Measurements from ENCODE around the gene DUS2. TPM values are rescaled to one million over a fixed set of nuclear protein-coding genes. Genes with fewer than 3 reads are reported as not detected.

Gene DUS2
- total and polyA plus RNA-seq, 2 of the 8 experiments (the other 6 are each of a cell fraction or from before 2014, with no cell fraction given) = 17.2 to 27.0 TPM

- H3K27ac ChIP-seq (ENCODE audit: low read depth, low read length) = no peak overlapping the region
- no peaks in the 10 kb centered on the region; the same call in 1 of the 2 replicates for H3K23me2 ChIP-seq (ENCODE audit: low read depth, low read length)
- CTCF ChIA-PET (ENCODE audit: partially characterized antibody) = interaction anchor here (0.7 to 3.0 kb wide), 14 partner anchors 9 to 142 kb away, joined by 3 to 33 read pairs (median 4); partner anchors contain the start of genes DPEP3 and NRN1L
- no peaks in the 10 kb centered on the region for H3K9me3 ChIP-seq (ENCODE audit: insufficient read depth in 2 of 2, low read depth in 1 of 2, low read length in 1 of 2)
- peak overlapping the region in 1 of 2 experiments; percentile 55; a peak in 3 of 4 replicates for H3K4me2 ChIP-seq (ENCODE audit: insufficient read depth in 1 of 2, low read depth in 2 of 2, low read length in 2 of 2)
- no peak overlapping the region for H3K14ac ChIP-seq (ENCODE audit: insufficient read length)
- POLR2A ChIA-PET (ENCODE audit: partially characterized antibody) = interaction anchor here (1.0 to 5.1 kb wide), 4 partner anchors 10 to 30 kb away, joined by 3 to 26 read pairs (median 3); partner anchors contain the start of genes DDX28 and DUS2
- H3K18ac ChIP-seq (ENCODE audit: extremely low read depth, low read length) = no peak overlapping the region
- H2AK5ac ChIP-seq (ENCODE audit: low read depth, low read length) = no peak overlapping the region
- peak overlapping the region; percentile 89 for H4K8ac ChIP-seq (ENCODE audit: extremely low read depth, insufficient read depth, low read length)
- H2BK12ac ChIP-seq (ENCODE audit: low read depth, low read length) = peak overlapping the region; percentile 62; the same call in 1 of the 2 replicates
- no peak overlapping the region for H4K5ac ChIP-seq (ENCODE audit: insufficient read length, low read depth, low read length)
- H3K4me1 ChIP-seq (replicated peaks in 1 of 4; ENCODE audit: control insufficient read depth in 3 of 4, insufficient read depth in 4 of 4, low read length in 3 of 4) = no peaks in the 10 kb centered on the region; a peak in 3 of 7 replicates
- no peaks in the 10 kb centered on the region; the same call in 1 of the 2 replicates for H3K79me1 ChIP-seq (ENCODE audit: low read depth, low read length)
- H3K79me2 ChIP-seq (ENCODE audit: control insufficient read depth in 1 of 2, insufficient read depth in 2 of 2, low read length in 2 of 2) = no peaks in the 10 kb centered on the region
- H3K56ac ChIP-seq (replicated peaks; ENCODE audit: insufficient read length, low read depth, low read length) = no peak overlapping the region
- FAIRE-seq = no peak
- no peak overlapping the region for H2AFZ ChIP-seq (ENCODE audit: low read length)
- no peaks in the 10 kb centered on the region for H3K36me3 ChIP-seq (ENCODE audit: control insufficient read depth in 2 of 4, insufficient read depth in 4 of 4, low read length in 3 of 4)
- H2BK20ac ChIP-seq (ENCODE audit: low read length) = no peak overlapping the region
- H3K27me3 ChIP-seq (replicated peaks in 1 of 4; ENCODE audit: control insufficient read depth in 3 of 4, extremely low read depth in 1 of 4, insufficient read depth in 3 of 4, low read length in 3 of 4) = peaks cover 0 to 12% (median 8%) of the 10 kb centered on the region in 4 experiments; a peak in 5 of 7 replicates
- H4K91ac ChIP-seq (replicated peaks; ENCODE audit: insufficient read length, low read length) = no peak overlapping the region
- no peak overlapping the region for H3K9ac ChIP-seq (replicated peaks in 1 of 4; ENCODE audit: extremely low read depth in 1 of 4, low read depth in 3 of 4, low read length in 3 of 4)
- 0 out of 2 replicates have a peak overlapping the region, but pooled peaks have one; percentile 46 for H2BK15ac ChIP-seq (ENCODE audit: low read length)
- no peak overlapping the region for H3K4me3 ChIP-seq (ENCODE audit: extremely low read depth in 1 of 4, insufficient read depth in 2 of 4, low read depth in 3 of 4, low read length in 4 of 4)
- no peak overlapping the region for H3K4ac ChIP-seq (replicated peaks; ENCODE audit: insufficient read length, low read depth, low read length)
- H3K23ac ChIP-seq (ENCODE audit: insufficient read length) = no peak overlapping the region
- H2BK120ac ChIP-seq (replicated peaks; ENCODE audit: low read depth, low read length) = no peak overlapping the region
- DNase-seq (ENCODE audit: low read depth in 1 of 2, low spot score in 2 of 2) = no peak
- H4K20me1 ChIP-seq (replicated peaks in 1 of 2; ENCODE audit: control insufficient read depth in 1 of 2, insufficient read depth in 2 of 2, low read length in 2 of 2) = no peaks in the 10 kb centered on the region
- no peak overlapping the region for H2BK5ac ChIP-seq (ENCODE audit: low read depth, low read length)
- WGBS, 2 experiments (ENCODE audit: extremely low coverage in 1 of 2, insufficient coverage in 1 of 2, insufficient read length in 1 of 2, insufficient replicate concordance in 2 of 2, low coverage in 1 of 2, low lambda C conversion rate in 2 of 2, missing lambda C conversion rate in 1 of 2) = 80% methylated on average over 20 of the region's 20 CpGs; no CpG with 5 or more reads in 1 of the 2 experiments
- no peak for TF ChIP-seq SP2 (IDR thresholded peaks at IDR 0.05; ENCODE audit: low read length)
- no peak for TF ChIP-seq RBBP5 (IDR thresholded peaks at IDR 0.05; ENCODE audit: borderline replicate concordance, low read depth, low read length)
- TF ChIP-seq CTBP2 (IDR thresholded peaks at IDR 0.05; ENCODE audit: borderline replicate concordance, insufficient read depth, insufficient read length, low read length) = no peak
- no peak for TF ChIP-seq NRF1 (IDR thresholded peaks at IDR 0.05; ENCODE audit: low read depth, low read length)
- no peak for TF ChIP-seq FOSL1 (IDR thresholded peaks at IDR 0.05; ENCODE audit: insufficient read depth, low read depth, low read length)
- TF ChIP-seq RFX5 (IDR thresholded peaks at IDR 0.05; ENCODE audit: borderline replicate concordance, low read depth, low read length) = no peak
- no peak for TF ChIP-seq RXRA (IDR thresholded peaks at IDR 0.05; ENCODE audit: insufficient read depth, low read depth, low read length)
- TF ChIP-seq HDAC6 (IDR thresholded peaks at IDR 0.05; ENCODE audit: low read depth, low read length) = no peak
- TF ChIP-seq NANOG (IDR thresholded peaks at IDR 0.05; ENCODE audit: insufficient read depth, low read depth, low read length, poor library complexity, severe bottlenecking) = no peak
- no peak for TF ChIP-seq MAFK (IDR thresholded peaks at IDR 0.05; ENCODE audit: low read depth, low read length)
- TF ChIP-seq, protein P1, sequence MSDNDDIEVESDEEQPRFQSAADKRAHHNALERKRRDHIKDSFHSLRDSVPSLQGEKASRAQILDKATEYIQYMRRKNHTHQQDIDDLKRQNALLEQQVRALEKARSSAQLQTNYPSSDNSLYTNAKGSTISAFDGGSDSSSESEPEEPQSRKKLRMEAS (IDR thresholded peaks at IDR 0.05) = no peak
- TF ChIP-seq RNF2 (IDR thresholded peaks at IDR 0.05; ENCODE audit: borderline replicate concordance, low read depth, low read length, missing control alignments, poor library complexity, severe bottlenecking) = no peak
These were observed 30.4 kb upstream of the DUS2 start for GRCh38 chr16:67992661-67993206.

All from H1 (cell line).